OCI-M2 (cell line): ENCODE data around the gene TMEM169.
"Not testable (repeated sequence)": the region's sequence is repeated elsewhere in the genome, so short reads cannot be mapped to it uniquely, and the experiment has no call there.

Experiments used
- DNase-seq: peaks from one replicate; lab custom pipeline; 2025; ENCODE audit not compliant: unreplicated experiment; lab: John Stamatoyannopoulos, UW

The TMEM169 gene

DNA sequence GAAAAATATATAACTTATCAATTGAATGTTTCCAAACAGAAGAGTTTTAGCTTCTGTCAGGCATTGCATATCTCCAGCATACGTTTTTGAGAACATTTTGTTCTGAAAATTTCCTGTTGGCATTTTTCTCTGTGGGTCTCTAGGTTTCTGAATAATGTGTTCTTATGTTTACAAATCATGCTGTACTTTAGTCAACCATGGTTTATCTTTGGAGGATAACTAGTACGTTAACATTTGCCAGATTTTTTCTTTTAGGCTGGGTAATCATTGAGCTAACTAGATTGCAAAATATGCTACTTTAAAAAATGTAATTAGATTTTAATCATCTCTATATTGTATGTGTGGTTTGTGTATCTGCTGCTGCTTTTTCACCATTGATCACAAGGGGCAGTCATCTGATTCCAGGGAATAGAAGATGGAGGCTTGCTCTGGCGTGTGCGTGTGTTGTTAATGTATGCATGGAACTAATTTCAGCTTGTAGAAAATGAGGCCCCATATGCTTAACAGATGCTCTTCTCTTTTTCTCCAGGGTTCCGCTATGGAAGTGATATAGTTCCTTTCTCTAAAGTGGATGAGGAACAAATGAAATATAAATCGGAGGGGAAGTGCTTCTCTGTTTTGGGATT lies 48.7 kb downstream of the TMEM169 start:
- DNase-seq, result no peak

DNA sequence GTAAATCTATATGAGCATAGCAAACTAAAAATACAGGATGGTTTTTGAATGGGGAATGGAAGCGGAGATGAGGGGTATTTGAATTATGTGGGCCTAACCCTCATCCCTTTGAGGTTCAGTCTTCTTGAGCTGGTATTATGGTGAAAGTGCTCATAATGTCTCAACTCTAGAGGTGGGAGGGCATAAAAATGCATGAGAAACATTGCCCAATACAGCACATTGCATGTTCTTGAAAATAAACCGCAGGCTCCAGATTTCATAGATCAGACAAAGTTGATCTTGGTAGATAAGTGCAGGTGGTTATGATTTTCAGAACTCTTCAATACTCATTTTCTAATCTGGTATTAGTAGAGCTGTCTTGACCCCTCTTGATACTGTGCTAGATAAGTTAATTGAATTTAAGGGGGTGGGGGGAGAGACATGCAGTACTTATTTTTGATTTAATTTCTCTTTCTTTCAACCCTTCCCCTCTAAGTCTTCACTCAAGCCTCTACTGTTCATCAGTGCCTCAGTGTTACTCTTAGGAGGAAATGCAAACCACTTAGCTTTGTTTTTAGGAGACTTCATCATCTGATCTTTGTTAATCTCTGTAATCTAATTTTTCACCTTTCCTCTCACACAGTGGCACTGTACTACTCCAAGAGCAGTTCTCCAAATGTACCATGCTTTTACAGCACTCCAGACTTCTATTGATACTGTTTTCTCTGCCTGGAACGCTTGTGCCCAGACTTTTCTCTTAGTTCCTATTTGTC lies 49.6 kb downstream of the TMEM169 start:
- DNase-seq, result no peak

DNA sequence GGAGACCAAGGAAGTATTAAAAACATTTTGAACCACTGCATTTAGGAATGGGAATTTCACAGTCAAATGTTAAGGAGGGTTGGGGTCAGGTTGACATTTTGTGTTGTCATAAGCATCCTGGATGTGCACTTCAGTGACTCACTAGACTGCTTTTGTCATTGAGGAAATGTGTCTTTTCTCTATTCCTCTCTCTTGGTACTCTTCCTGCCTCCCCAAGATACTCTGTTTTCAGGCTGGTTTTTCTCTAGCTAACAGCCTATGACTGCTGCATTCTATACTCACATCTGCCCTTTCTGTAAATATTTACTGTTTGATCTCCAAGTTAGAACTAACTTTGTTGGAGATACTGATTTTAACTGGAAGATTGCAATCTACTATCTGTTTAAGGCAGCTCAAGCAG lies 50.9 kb downstream of the TMEM169 start:
- DNase-seq, result no peak

DNA sequence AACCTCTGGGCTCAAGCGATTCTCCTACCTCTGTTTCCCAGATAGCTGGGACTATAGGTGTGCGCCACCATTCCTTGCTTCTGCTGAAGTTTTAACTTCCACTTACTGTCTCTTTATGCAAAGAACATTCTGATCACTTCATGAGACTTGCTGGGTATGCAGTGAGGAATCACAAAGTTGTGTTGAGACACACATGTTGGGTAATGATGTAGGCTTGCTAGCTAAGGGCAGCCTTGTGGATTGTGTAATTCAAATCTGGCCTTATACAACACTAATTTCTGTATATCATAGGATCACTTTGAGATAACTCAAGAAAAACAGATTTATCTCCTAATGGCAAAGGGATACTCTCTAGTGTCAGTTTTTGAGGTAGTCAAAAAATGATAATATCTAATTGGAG lies 51.7 kb downstream of the TMEM169 start:
- no peak for DNase-seq

DNA sequence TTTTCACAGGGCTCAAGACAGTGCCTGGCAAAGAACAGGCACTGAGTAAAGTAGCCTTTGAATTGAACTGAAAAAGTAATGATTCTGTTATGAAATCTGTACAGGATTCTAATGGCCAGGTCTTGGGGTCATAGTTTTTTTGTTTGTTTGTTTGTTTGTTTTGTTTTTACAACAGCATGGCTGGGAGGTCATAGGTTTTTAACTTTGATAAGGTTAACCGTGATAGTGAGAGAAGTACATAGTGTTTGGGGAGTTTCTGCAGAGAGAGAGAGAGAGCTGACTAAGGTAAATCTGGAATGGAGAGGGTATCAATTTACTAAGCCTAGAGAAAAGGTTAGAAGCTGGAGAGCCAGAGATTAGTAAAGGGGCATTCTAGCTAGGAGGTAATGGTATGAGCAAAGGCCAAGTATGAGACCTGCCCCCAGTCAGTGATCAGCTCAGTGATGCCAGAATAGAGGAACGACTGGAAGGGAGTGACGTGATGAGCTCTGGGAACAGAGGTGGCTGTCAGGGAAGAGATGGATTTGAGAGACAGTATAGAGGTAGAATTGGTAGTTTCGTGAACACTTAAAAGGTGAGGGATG lies 53.3 kb downstream of the TMEM169 start:
- no peak for DNase-seq

DNA sequence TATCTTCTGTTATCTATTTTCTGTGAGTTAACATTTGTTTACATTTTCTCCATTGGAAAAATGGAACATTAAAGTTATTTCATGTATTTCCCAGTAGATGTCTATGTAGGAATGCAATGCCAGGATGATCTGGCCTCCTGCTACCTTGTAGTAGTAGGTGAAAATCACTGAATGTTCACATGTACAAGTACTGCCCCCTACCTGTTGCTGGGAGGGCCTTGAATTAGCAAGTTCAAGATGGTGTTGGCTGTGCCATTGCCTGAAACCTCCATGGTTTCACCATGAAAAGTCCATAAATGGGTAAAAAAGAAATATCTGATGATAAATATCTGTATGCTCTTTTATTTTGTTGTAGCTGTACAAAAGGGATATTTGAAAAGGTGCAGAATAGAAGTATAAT lies 58.2 kb downstream of the TMEM169 start:
- DNase-seq, result no peak

DNA sequence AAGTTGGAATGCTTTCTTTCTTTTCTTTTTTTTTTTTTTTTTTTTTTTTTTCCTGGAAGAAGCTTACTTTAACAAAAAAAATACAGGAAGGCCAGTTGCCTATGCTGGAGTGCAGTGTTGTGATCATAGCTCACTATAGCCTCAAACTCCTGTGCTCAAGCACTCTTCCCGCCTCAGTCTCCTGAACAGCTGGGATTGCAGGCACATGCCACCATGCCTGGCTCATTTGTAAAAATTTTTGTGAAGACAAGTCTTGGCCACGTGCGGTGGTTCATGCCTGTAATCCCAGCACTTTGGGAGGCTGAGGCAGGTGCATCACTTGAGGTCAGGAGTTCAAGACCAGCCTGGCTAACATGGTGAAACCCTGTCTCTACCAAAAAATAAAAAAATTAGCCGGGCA lies 59.8 kb downstream of the TMEM169 start:
- DNase-seq, result not testable (repeated sequence)

DNA sequence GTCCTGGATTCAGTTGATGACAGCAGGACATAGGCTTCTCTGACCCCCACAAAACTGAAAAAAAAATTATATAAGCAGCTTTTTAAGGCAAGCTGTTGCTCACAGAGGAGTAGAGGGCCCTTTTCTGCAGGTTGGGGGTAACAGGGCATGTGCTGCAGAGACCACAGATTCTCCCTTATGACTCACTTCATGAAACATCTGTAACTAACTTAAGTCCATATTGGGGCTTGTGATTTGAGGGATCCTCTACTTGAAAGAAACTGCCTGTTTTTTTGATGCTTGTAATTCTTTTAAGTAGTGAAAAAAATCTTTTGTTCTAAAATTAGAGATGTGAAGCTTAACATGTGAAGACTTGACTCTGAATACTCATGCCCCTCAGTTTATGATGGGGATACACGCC lies 60.8 kb downstream of the TMEM169 start:
- DNase-seq, result no peak

DNA sequence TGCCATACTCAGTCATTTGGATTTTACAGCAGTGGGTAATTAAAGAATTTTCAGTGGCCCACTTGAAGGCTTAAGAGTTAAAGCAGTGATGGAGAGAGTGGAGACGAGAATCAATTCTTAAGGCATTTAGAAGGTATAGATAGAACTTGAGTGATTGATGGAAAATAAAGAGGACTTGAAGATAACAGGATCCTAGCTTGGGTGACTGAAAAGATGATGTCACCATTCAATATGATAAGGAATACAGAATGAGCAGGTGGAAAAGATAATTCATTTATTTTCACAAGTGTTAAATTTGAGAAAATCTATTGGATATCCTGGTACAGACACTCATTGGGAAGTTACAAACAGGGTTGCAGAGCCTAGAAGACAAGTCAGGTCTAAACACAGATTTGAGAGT lies 62.7 kb downstream of the TMEM169 start:
- no peak for DNase-seq

DNA sequence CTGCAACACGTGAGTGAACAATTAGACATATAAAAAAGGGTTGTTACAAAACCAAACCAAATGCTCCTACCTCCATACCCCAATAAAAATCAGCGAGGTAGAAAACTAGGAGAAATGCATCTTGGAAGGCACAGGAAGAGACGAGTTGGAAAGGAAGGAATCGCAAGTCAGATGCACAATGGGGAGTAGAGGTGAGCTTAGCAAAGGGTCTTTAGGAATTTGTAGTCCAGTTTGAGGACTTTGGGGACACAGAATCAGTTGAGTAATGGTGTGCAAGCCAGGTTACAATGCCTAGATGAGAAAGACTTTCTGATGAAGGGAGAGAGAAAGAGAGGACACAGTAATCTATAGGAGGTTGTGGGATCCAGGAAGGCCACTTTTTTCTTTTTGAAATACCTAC lies 63.1 kb downstream of the TMEM169 start:
- no peak for DNase-seq

DNA sequence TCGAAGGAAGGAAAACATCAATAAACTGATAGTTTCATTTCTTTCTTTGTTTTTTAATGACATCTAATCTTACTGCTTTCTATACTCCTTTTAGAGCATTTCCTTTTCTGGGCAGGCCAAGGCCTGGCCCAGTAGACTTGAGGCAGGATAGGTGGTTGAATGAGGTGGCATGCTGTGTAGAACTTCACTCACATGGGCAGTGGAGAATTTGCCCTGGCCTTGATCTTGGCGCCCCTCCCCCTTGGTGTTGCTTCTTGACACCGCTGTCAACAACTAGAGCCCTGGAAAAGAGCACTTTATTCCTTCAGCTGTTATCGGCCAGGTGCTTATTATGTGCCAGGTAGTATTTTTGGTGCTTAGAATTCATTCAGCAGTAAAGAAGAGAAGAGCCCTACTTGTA lies 64.9 kb downstream of the TMEM169 start:
- DNase-seq, result no peak

DNA sequence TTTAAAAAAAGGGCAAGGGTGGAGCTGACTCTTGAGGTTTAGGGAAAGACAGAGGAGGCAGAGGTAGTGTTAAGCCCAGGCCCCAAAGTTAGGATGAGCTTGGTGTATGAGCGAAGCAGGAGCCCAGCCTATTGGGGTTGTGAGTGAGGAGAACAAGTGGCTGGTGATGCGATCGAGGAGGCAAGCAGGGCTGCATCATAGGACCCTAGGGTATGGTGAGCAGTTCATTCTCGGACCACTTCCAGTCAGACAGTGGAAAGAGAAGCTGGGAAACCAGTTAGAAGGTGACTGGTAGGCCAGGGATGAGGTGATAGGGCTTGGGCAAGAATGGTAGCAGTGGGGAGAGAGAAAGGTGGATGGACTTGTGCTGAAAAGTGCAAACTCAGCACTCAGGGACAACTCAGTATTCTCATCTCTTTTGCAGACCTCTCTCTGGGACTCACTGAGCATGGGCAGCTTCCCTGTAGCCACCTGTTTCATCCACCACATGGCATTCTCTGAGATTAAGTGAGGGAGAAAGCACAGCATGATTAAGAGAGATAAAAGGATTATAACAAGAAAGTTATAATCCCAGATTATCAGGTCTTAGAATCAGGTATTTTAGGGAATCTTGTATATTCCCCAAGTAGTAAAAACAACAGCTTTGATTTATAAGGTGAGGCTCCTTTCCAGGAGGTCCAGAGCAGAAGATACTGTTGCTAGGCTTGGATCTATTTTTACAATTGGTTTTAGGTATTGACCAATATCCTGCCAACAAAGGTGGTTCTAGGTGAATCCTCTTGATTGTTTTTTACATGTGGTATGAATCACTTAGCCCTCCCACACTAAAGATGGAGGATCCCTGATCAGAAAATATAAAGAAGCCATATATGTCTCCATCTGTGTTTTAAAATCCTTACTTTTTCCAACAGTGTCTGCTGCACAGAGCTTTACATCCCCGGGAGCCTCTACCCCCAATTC lies 65.7 kb downstream of the TMEM169 start:
- DNase-seq, result no peak

DNA sequence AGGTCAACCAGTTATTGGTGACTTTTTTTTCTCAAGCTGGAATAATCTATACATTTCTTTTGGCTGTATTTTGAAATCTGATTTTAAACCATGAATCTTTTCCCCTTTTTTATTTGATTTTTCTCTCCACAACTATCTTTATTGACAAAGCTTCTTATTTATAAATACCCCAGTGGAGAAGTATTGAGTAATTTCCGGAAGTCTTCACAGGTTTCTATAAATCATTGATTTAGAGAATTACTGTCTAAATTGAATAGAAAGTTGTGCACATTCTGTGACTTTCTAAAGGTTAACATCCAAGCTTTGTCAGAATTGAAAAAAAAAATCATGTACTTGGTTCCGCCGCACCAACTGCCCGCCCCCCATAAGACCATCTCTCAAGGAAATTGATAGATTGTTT lies 67.3 kb downstream of the TMEM169 start:
- DNase-seq, result no peak

DNA sequence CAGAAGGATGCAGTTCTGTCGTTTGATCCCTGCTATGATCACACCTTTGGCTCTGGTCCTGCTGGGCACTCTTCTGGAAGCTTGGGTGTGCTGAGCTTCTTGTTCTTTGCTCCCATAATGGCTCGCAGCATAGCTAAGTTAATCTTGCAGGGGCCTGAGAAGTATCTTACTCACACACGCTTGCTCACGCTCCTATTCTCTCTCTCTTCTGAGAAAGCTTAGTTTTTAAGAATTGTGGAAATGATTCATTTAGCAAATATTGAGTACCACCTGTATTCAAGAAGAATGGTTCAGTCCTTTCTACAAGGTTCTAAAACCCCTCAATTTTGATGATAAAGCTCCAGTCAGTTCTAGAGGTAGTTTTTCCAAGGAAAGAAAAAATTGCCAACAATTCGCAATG lies 68.0 kb downstream of the TMEM169 start:
- no peak for DNase-seq

DNA sequence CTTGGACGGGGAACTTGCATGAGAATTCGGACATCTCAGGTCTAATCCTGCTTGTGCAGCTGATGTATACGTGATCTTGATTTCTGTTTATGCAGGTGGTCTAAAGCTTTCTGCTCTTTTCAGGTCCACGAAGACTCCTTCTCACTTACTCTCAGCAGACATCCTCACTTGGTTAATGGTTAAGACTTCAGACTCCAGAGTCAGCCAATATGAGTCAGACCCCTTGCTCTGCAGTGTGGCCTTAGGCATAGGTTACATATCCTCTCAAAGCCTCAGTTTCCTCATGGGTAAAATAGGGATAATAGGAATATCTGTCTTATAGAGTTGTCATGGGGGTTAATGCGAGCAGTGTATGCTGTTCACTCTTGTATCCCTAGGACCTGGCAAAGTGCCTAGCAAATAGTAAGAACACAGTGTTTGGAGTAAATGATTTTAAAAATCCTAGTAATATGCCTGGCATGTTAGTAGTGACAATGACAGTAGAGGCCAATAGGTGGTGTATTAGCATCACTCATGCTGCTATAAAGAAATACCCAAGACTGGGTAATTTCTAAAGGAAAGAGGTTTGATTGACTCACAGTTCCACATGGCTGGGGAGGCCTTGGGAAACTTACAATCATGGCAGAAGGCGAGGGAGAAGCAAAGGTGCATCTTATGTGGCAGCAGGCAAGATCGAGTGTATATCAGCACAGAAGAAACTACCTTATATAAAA lies 69.8 kb downstream of the TMEM169 start:
- DNase-seq, result no peak
